GM19463 (cell line): ENCODE results near the gene FSCB.
"Not testable (repeated sequence)": the region's sequence is repeated elsewhere in the genome, so short reads cannot be mapped to it uniquely, and the experiment has no call there.

Experiments
- ATAC-seq: cut with Tn5 transposase; IDR thresholded peaks from one replicate; pipeline ENCODE4 v1.9.1; 2021; ENCODE audit warnings: mild to moderate bottlenecking, moderate library complexity; ENCODE audit not compliant: unreplicated experiment

FSCB gene

GRCh38 chr14:44507183-44507582 lies at the start of gene FSCB:
Gene FSCB, minus strand, starts transcription at chr14:44507283. Its CDS starts 296 bp downstream, at chr14:44506987.
- ATAC-seq: no peak

- no peak for ATAC-seq
These were observed 24.6 kb upstream of the FSCB start for GRCh38 chr14:44531658-44532057.

- no peak for ATAC-seq
These were observed 23.4 kb upstream of the FSCB start for GRCh38 chr14:44530475-44530874.

GRCh38 chr14:44529026-44529425 lies 21.9 kb upstream of the FSCB start:
- ATAC-seq: no peak

- ATAC-seq: no peak
These were observed 21.1 kb upstream of the FSCB start for GRCh38 chr14:44528180-44528579.

GRCh38 chr14:44525237-44525636 lies 18.2 kb upstream of the FSCB start:
- no peak for ATAC-seq

- not testable (repeated sequence) for ATAC-seq
These were observed 8.6 kb upstream of the FSCB start for GRCh38 chr14:44515668-44516067.

GRCh38 chr14:44508834-44509233 lies 1.8 kb upstream of the FSCB start:
- ATAC-seq: no peak

- ATAC-seq: no peak
These were observed 1.5 kb downstream of the FSCB start for GRCh38 chr14:44505588-44505987.

GRCh38 chr14:44497148-44497547 lies 9.9 kb downstream of the FSCB start:
- ATAC-seq: no peak

GRCh38 chr14:44494137-44494536 lies 12.9 kb downstream of the FSCB start:
- no peak for ATAC-seq

GRCh38 chr14:44490966-44491365 lies 16.1 kb downstream of the FSCB start:
- ATAC-seq: no peak

GRCh38 chr14:44477953-44478352 lies 29.1 kb downstream of the FSCB start:
- no peak for ATAC-seq

GRCh38 chr14:44468771-44469170 lies 38.3 kb downstream of the FSCB start:
- no peak for ATAC-seq

- ATAC-seq: no peak
These were observed 43.6 kb downstream of the FSCB start for GRCh38 chr14:44463356-44464004.

- no peak for ATAC-seq
These were observed 44.7 kb downstream of the FSCB start for GRCh38 chr14:44462381-44462780.

- ATAC-seq: no peak
These were observed 45.3 kb downstream of the FSCB start for GRCh38 chr14:44461811-44462210.
